Upper lobe of right lung (tissue), 1 donor: ENCODE data around the gene CRYZL1. TPM values are rescaled to one million over a fixed set of nuclear protein-coding genes. Genes with fewer than 3 reads are reported as not detected.
A peak's percentile ranks its signal among the peaks of the same experiment; 100 is the strongest.

ENCODE experiments used
- ATAC-seq: fragments of 200-7000 bp; cut with Tn5 transposase; one replicate; pipeline ENCODE4 v1.9.1; 2020; ENCODE audit warnings: mild to moderate bottlenecking, moderate library complexity
- DNase-seq: peaks from one replicate; pipeline ENCODE4 v3.0.0-alpha.2; 2020
- H3K27ac ChIP-seq: fragments of 200-600 bp; one replicate; pipeline ENCODE4 v1.8.0; 2022
- H3K27me3 ChIP-seq: fragments of 200-600 bp; one replicate; pipeline ENCODE4 v1.8.0; 2022; ENCODE audit warnings: mild to moderate bottlenecking
- H3K36me3 ChIP-seq: fragments of 200-600 bp; one replicate; pipeline ENCODE4 v1.8.0; 2022
- H3K4me1 ChIP-seq: fragments of 200-600 bp; one replicate; pipeline ENCODE4 v1.8.0; 2022
- H3K4me3 ChIP-seq: fragments of 200-600 bp; one replicate; pipeline ENCODE4 v1.8.0; 2022; ENCODE audit warnings: mild to moderate bottlenecking
- H3K9me3 ChIP-seq: fragments of 200-600 bp; one replicate; pipeline ENCODE4 v1.8.0; 2022
- intact Hi-C: fragments of 100-400 bp; cut with DNase I; formaldehyde crosslinking; loops from one replicate; pipeline ENCODE4 v1.11.0; 2022
- total RNA-seq: library from RNA; stranded (reverse); fragmentation: NEBNext Ultra II Directional; extraction: Animal tissue kit (Norgen Biotek cat#: 25700); gene quantifications from one replicate; pipeline ENCODE4 v1.2.1, GENCODE V29; 2021
- TF ChIP-seq, protein P1 (sequence below): fragments of 200-600 bp; IDR thresholded peaks from one replicate; pipeline ENCODE4 v1.8.0; 2022; ENCODE audit warnings: antibody characterized with exemption
- donor health status: DM: no; HTN: yes; CAD: no; lungs with severe emphysema.

CRYZL1 gene
- total RNA-seq, 1 donor from 2014 or later: 38.0 TPM

DNA sequence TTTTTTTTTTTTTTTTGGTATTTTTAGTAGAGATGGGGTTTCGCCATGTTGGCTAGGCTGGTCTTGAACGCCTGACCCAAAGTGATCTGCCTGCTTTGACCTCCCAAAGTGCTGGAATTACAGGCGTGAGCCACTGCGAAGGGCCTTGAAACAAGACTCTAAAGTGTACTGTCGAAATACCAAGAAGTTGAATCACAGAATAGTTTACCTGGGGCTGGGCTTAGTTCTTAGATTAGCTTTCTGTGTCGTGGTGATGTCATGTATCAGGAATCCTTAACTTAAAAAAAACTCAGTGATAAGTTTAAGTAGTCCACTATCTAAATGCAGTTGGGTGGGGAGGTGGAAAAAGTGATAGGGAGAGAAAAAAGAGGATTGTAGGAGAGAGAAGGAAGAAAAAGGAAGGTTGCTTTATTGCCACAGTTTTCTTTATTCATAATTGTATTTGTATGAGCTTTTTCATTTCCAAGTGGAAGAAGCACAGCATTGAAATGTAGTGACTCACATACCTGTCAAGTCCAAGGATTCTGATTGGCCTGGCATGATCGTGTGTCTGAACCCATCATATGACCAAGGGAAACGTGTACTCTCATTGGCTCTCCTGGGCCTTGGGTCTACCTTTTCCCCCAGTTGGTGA lies 14.2 kb upstream of the CRYZL1 start:
- TF ChIP-seq, protein P1, sequence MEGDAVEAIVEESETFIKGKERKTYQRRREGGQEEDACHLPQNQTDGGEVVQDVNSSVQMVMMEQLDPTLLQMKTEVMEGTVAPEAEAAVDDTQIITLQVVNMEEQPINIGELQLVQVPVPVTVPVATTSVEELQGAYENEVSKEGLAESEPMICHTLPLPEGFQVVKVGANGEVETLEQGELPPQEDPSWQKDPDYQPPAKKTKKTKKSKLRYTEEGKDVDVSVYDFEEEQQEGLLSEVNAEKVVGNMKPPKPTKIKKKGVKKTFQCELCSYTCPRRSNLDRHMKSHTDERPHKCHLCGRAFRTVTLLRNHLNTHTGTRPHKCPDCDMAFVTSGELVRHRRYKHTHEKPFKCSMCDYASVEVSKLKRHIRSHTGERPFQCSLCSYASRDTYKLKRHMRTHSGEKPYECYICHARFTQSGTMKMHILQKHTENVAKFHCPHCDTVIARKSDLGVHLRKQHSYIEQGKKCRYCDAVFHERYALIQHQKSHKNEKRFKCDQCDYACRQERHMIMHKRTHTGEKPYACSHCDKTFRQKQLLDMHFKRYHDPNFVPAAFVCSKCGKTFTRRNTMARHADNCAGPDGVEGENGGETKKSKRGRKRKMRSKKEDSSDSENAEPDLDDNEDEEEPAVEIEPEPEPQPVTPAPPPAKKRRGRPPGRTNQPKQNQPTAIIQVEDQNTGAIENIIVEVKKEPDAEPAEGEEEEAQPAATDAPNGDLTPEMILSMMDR: no peak
- no peaks in the 10 kb centered on the region for H3K9me3 ChIP-seq
- no peaks in the 10 kb centered on the region for H3K36me3 ChIP-seq
- H3K27ac ChIP-seq: peak overlapping the region; percentile 32
- peaks cover 43% of the 10 kb centered on the region for H3K4me1 ChIP-seq
- DNase-seq (no peak), ATAC-seq (peak; percentile 92)
- H3K27me3 ChIP-seq: no peaks in the 10 kb centered on the region
- no peak overlapping the region for H3K4me3 ChIP-seq
- intact Hi-C loops: no loop called here

DNA sequence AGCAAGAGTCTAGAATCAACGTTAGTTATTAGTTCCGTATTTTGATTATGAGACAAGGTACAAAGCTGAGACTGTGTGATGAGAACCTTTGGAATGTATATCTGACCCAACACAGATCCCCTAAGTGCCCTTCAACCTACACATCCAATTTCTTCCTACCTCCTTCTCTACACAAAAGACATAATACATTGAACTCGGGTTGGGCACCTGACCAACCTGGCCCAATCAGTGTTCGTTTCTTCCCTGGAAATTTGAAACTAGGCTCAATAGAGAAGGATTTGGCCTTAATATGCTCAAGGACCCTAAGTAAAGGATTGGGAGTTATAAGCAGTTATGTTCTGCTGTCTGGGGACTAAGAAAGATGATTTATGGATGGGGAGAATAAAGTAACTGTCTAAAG lies 12.9 kb upstream of the CRYZL1 start:
- DNase-seq (no peak), ATAC-seq (no peak)
- H3K4me3 ChIP-seq: no peak overlapping the region
- intact Hi-C loops: no loop called here
- no peak overlapping the region for H3K27ac ChIP-seq
- no peaks in the 10 kb centered on the region for H3K9me3 ChIP-seq
- H3K27me3 ChIP-seq: no peaks in the 10 kb centered on the region
- H3K4me1 ChIP-seq: peaks cover 35% of the 10 kb centered on the region
- TF ChIP-seq, protein P1: no peak
- H3K36me3 ChIP-seq: no peaks in the 10 kb centered on the region

DNA sequence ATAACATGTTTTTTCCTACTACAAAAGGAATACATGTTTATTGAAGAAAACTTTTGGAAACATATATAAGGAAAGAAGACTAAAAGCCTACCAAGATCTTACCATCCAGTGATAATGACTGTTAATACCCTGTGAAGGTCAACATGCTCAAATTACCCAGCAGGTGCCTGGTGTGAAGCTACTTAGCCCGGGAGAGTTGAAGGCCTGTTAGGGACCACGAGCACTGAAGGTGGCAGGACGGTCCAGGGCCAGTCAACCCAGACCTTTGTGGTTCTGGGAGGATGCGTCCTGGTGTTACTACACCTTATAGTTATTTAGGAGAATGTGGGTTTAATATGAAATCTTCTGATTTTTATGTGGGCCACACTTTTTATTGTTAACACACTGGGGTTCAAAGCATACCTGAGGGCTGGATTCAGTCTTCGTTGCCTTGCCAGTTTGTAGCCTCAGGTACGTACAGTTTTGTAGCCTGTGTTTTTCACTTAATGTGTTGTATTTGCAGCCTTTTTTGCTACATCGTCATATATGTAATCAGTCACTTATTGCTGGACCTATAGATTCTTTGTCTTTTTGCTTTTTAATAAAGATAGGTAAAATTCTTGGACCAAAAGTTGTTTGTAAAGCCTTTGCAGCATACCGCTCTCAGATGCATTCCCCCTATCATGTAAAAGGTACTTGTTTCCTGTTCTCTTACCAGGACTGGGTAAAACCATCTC lies 10.6 kb upstream of the CRYZL1 start:
- ATAC-seq (no peak), DNase-seq (no peak)
- TF ChIP-seq, protein P1: no peak
- Histone ChIP-seq H3K4me1 (peaks cover 21% of the 10 kb centered on the region), H3K27me3 (no peaks in the 10 kb centered on the region), H3K36me3 (no peaks in the 10 kb centered on the region), H3K27ac (no peak overlapping the region), H3K9me3 (no peaks in the 10 kb centered on the region), H3K4me3 (no peak overlapping the region)
- intact Hi-C loops: no loop called here

DNA sequence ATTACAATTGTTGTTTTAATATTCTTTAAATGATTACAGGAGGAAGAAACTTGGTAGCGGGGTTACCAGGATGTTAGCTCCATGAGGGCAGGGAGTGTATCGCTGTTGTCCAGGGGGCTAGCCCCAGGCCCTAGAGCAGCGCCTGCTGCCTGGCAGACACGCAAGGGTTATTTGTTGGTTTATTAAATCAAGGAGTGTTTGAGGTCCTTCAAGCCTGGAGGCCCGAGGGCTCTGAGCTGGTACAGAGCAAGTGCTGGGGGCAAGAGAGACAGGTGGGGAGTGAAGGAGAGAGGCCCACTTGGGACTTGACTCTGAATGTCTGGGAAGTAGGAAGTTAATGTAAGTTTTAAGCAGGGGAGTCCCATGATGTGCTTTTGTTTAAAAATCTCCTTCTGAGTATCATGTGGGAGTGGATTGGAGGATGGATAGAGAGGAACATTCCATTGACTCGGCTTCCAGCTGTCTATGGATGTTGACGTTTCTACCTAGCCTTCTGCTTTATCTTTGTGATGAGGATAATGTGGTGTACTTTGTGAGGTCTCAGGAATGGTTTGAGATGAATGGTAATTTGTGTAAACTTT lies 9.5 kb upstream of the CRYZL1 start:
- H3K4me3 ChIP-seq: no peak overlapping the region
- TF ChIP-seq, protein P1: no peak
- intact Hi-C loops: no loop called here
- no peaks in the 10 kb centered on the region for H3K36me3 ChIP-seq
- DNase-seq (no peak), ATAC-seq (no peak)
- H3K27me3 ChIP-seq: no peaks in the 10 kb centered on the region
- peaks cover 11% of the 10 kb centered on the region for H3K4me1 ChIP-seq
- H3K9me3 ChIP-seq: no peaks in the 10 kb centered on the region
- H3K27ac ChIP-seq: no peak overlapping the region

DNA sequence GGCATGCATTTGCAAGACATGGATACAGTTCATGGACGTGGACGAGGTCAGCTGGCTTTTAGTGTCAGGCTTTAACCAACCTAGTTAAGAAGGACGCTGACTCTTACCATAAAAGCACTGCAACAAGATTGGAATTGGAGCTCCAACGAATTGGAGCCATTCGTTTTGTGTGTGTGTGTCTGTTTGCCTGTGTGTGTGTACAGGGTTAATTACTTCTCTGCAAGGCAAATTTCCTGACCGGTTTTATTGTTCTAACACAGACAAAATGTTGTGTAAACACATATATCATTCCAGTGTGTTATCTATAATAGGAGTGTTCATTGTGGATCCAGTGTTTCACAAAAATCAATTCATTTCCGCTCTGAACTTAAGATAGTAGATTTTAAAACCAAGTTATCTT lies 8.7 kb upstream of the CRYZL1 start:
- Histone ChIP-seq H3K27ac (no peak overlapping the region), H3K36me3 (no peaks in the 10 kb centered on the region), H3K27me3 (no peaks in the 10 kb centered on the region), H3K9me3 (no peaks in the 10 kb centered on the region), H3K4me1 (peaks cover 9% of the 10 kb centered on the region), H3K4me3 (no peak overlapping the region)
- TF ChIP-seq, protein P1: no peak
- intact Hi-C loops: no loop called here
- no peak for ATAC-seq
- no peak for DNase-seq
